Measurements from ENCODE around the gene ARL14.

DNA sequence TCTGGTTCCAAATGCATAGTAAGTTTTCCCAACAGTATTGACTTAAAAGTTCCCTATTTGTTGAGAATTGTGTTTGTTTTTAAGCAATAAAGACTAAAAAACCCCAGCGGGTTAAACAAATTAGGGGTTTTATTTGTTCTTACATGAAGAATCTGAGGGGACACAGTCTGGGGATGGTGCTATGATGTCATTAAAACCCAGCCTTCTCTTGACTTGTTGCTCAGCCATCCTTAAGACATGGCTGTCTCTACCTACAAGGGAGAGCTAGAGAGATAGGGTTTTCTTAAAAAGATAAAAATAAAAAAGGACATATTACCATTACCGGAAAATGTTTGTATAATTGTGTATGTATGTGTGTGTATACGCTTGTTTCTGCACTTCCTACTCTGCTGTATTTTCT lies 11.7 kb upstream of the ARL14 start:
- no peak for TF ChIP-seq SUZ12 (IDR thresholded peaks at IDR 0.05; ENCODE audit: extremely low read depth, insufficient read depth, insufficient read length)
- no peak for TF ChIP-seq YY1 (IDR thresholded peaks at IDR 0.05; ENCODE audit: insufficient read depth, insufficient read length)

Data from NT2/D1 (cell line).